HFF-Myc (cell line): ENCODE results near the gene ALKBH1.
A peak's percentile ranks its signal among the peaks of the same experiment; 100 is the strongest.

Experiments
- DNase-seq: peaks from one replicate; pipeline ENCODE4 v3.0.0-alpha.2; 2011; ENCODE audit warnings: low read depth; ENCODE audit errors: extremely low read depth
- H3K4me3 ChIP-seq: replicated peaks from 2 replicates; pipeline ENCODE4 v1.5.1; 2011; ENCODE audit warnings: low read depth, mild to moderate bottlenecking, control low read depth, low read length
- TF ChIP-seq, protein P1 (sequence below): IDR thresholded peaks from 2 replicates; pipeline ENCODE4 v1.5.1; 2012; ENCODE audit warnings: mild to moderate bottlenecking, low read depth, low read length, control low read depth; ENCODE audit errors: missing control alignments

ALKBH1 gene

DNA sequence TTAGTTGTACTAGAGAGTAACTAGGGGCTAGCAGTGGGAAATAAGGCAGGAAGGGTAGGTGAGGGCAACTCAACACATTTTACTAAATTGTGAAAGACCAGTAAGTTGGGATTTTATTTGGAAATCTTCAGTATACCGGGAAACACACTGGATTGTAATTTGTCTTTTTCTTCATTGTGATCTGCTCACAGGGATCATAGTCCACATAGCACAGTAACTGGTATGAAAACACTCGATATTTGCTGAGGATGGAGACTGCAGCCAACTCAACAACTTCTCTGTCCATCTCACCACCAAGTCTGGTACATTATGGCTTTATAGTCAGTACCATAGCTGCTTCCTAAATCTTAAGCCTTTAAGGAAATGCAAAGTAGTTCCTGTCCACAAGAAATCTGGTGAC, 2.5 kb upstream of the ALKBH1 start:
- TF ChIP-seq, protein P1, sequence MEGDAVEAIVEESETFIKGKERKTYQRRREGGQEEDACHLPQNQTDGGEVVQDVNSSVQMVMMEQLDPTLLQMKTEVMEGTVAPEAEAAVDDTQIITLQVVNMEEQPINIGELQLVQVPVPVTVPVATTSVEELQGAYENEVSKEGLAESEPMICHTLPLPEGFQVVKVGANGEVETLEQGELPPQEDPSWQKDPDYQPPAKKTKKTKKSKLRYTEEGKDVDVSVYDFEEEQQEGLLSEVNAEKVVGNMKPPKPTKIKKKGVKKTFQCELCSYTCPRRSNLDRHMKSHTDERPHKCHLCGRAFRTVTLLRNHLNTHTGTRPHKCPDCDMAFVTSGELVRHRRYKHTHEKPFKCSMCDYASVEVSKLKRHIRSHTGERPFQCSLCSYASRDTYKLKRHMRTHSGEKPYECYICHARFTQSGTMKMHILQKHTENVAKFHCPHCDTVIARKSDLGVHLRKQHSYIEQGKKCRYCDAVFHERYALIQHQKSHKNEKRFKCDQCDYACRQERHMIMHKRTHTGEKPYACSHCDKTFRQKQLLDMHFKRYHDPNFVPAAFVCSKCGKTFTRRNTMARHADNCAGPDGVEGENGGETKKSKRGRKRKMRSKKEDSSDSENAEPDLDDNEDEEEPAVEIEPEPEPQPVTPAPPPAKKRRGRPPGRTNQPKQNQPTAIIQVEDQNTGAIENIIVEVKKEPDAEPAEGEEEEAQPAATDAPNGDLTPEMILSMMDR, result no peak
- no peak for DNase-seq
- H3K4me3 ChIP-seq, result peak overlapping the region; percentile 98

DNA sequence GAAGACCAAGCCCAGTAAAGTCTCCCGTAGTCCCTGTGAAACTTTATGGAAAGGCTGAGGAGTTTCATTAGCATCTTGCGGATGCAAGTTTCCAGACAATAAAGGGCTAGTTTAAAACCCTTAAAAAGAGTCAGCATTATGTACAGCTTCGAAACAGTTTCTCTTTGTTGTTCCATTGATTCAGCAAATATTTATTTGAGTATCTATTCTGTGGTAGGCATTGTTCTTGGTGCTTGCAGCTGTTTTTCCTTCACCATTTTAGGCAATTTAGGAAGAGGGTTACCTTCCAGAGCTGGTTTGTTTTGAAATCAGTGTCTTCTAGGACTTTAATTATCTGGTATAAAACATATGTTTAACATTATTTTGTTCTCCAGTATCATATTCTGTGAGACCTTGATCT, 1.6 kb upstream of the ALKBH1 start:
- DNase-seq, result no peak
- TF ChIP-seq, protein P1, result no peak
- H3K4me3 ChIP-seq, result peak overlapping the region; percentile 98

DNA sequence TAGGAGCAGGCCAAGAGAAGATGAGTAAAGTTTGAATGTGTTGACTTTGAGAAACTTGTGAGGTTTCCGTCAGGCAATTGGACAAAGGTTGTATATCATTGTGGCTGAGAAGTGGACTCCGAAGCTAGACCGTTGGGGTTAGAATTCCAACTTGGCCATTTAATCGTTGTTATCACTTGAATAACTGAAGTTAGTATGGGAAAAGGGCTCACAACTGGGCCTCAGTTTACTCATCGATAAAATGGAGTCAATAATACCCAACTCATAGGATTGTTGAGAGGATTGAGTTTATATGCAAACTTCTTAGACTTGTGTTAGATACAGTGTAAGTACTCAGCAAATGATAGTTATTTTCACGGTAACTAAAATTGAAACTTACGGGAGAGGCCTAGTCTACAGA, 926 bp upstream of the ALKBH1 start:
- peak overlapping the region; percentile 98 for H3K4me3 ChIP-seq
- TF ChIP-seq, protein P1, result no peak
- DNase-seq, result no peak

DNA sequence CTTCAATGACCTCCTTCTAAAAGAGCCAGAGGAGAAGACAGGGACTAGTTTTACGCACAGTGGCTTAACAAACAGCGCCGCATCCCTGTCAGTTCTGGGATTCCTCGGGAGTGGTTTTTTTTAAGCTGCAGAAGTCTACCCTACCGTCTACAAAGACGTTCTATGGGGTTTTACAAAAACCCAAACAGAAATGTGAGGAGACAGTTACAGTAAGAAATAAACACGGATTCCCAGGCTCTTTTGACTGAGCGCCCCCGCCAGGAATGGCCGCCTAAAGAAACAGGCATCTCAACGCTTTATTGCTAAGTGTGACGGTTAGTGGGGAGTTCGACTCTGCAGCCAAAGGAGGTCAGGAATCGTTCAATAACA, 484 bp downstream of the ALKBH1 start:
- peak overlapping the region; percentile 98 for H3K4me3 ChIP-seq
- TF ChIP-seq, protein P1, result peak; percentile 46
- peak; percentile 12 for DNase-seq

DNA sequence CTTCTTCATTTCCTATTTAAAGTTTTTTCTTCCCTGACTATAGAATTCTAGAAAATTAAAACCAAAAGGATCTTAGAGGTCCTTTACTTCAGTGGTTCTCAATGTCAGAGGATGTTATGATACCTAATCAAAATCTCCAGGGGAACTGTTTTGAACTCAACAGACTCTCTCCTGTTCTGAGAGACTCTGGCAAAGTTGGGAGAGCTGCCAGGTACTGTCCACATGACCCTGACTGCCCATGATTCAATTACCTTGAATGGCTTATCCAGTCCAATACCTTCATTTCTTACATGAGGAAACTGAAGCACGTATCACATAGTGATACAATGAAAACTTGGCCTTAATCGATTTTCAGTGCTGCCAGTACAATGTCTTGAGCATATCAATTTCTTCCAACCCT, 16.6 kb downstream of the ALKBH1 start:
- TF ChIP-seq, protein P1, result no peak
- no peak overlapping the region for H3K4me3 ChIP-seq
- DNase-seq, result no peak

DNA sequence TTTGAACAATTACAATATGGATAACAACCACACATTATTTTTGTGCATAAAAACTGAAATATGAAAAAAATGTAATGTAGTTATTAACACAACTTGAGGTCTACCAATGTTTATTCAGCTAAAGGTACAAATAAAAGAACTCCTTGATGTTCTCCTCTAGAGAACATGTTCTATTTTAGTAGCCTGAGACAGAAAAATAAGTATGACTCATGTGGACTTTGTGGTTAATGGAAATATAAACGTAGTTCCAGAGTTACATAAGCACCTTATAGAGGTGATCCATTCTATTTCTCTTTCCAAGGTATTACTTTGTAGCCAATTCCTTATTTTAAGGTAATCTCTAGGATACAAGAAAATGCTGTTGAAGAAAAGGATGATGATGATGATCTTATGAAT, 25.7 kb downstream of the ALKBH1 start:
- TF ChIP-seq, protein P1, result no peak
- no peak overlapping the region for H3K4me3 ChIP-seq
- no peak for DNase-seq
